ENCODE results near the gene FSTL3.

The FSTL3 gene

GRCh38 chr19:652467-653389 is 23.5 kb upstream of the FSTL3 start:
- no peaks in the 10 kb centered on the region for H3K27me3 Mint-ChIP-seq
- no peaks in the 10 kb centered on the region for H3K9me3 Mint-ChIP-seq (ENCODE audit: low read depth)
- no peak overlapping the region for H3K27ac Mint-ChIP-seq
- no peak overlapping the region for H3K4me3 Mint-ChIP-seq
- H3K36me3 Mint-ChIP-seq, result no peaks in the 10 kb centered on the region
- H3K4me1 Mint-ChIP-seq (ENCODE audit: low read depth), result peaks cover 21% of the 10 kb centered on the region

DNA sequence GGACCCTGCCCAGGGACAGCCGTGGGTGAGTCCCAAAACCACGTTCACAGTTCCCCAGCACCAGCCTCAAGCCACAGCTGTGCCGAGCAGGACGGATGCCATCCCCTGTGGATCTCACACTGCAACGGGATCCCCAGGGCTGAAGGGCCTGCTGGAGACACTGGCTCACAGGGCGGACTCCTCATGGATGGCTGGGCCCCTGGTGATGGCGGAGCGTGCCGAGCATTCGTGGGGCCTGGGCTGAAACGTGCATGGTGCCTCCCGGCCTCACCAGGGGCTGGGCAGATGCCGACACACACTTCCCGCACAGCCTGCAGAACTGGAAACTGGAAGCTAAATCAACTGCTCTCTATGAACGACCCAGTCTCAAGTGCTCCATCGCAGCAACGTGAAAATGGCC is 22.8 kb upstream of the FSTL3 start:
- no peaks in the 10 kb centered on the region for H3K36me3 Mint-ChIP-seq
- H3K9me3 Mint-ChIP-seq (ENCODE audit: low read depth), result no peaks in the 10 kb centered on the region
- H3K4me1 Mint-ChIP-seq (ENCODE audit: low read depth), result peaks cover 21% of the 10 kb centered on the region
- H3K4me3 Mint-ChIP-seq, result no peak overlapping the region
- no peak overlapping the region for H3K27ac Mint-ChIP-seq
- H3K27me3 Mint-ChIP-seq, result no peaks in the 10 kb centered on the region

GRCh38 chr19:655691-656090 is 20.5 kb upstream of the FSTL3 start:
- Mint-ChIP-seq H3K27ac (peak overlapping the region; percentile 23), H3K4me1 (ENCODE audit: low read depth) (peaks cover 34% of the 10 kb centered on the region), H3K9me3 (ENCODE audit: low read depth) (no peaks in the 10 kb centered on the region), H3K4me3 (peak overlapping the region; percentile 47), H3K36me3 (no peaks in the 10 kb centered on the region), H3K27me3 (no peaks in the 10 kb centered on the region)

- Mint-ChIP-seq H3K4me3 (no peak overlapping the region), H3K36me3 (no peaks in the 10 kb centered on the region), H3K27me3 (no peaks in the 10 kb centered on the region), H3K4me1 (ENCODE audit: low read depth) (peaks cover 39% of the 10 kb centered on the region), H3K27ac (peak overlapping the region; percentile 34), H3K9me3 (ENCODE audit: low read depth) (no peaks in the 10 kb centered on the region)
Observed at GRCh38 chr19:656751-657559, 19.2 kb upstream of the FSTL3 start.

- no peaks in the 10 kb centered on the region for H3K9me3 Mint-ChIP-seq (ENCODE audit: low read depth)
- H3K36me3 Mint-ChIP-seq, result no peaks in the 10 kb centered on the region
- no peaks in the 10 kb centered on the region for H3K27me3 Mint-ChIP-seq
- H3K4me1 Mint-ChIP-seq (ENCODE audit: low read depth), result peaks cover 39% of the 10 kb centered on the region
- H3K27ac Mint-ChIP-seq, result no peak overlapping the region
- no peak overlapping the region for H3K4me3 Mint-ChIP-seq
Observed at GRCh38 chr19:657611-658010, 18.6 kb upstream of the FSTL3 start.

DNA sequence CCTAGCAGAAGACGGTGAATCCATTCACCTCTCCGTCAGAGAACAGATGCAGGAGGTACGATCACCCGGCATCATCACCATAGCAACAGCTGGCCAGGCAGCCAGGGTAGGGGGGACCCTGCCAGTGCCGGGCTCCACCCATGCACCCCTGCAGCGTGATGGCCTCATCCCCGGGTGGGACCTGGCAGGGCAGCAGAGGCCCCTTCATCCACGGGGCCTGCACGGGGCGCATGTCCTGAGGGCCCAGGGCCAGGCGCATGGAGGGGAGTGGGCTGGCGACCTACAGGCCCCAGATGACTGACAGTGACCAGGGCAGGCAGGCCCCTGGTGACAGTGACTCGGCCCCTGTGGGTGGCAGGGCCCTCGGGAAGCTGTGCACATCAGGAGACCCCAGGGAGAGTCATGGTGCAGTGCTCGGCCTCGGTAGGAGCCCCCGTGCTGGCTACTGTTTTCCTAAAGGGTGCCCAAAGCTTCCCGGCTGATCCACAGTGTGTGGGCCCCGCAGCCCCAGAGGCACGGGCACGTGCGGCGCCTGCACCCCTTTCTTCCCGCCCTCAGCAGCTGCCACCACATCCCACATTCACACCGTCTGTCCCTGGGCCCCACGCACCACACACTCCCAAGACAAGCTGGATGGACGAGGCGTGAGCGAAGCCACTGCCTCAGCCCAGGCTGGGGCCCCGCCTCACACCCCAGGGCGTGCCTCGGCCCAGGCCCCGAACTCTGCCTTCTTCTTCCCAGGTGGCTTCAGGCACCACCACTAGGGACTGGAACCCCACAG is 17.9 kb upstream of the FSTL3 start:
- Mint-ChIP-seq H3K36me3 (no peaks in the 10 kb centered on the region), H3K4me1 (ENCODE audit: low read depth) (peaks cover 39% of the 10 kb centered on the region)

DNA sequence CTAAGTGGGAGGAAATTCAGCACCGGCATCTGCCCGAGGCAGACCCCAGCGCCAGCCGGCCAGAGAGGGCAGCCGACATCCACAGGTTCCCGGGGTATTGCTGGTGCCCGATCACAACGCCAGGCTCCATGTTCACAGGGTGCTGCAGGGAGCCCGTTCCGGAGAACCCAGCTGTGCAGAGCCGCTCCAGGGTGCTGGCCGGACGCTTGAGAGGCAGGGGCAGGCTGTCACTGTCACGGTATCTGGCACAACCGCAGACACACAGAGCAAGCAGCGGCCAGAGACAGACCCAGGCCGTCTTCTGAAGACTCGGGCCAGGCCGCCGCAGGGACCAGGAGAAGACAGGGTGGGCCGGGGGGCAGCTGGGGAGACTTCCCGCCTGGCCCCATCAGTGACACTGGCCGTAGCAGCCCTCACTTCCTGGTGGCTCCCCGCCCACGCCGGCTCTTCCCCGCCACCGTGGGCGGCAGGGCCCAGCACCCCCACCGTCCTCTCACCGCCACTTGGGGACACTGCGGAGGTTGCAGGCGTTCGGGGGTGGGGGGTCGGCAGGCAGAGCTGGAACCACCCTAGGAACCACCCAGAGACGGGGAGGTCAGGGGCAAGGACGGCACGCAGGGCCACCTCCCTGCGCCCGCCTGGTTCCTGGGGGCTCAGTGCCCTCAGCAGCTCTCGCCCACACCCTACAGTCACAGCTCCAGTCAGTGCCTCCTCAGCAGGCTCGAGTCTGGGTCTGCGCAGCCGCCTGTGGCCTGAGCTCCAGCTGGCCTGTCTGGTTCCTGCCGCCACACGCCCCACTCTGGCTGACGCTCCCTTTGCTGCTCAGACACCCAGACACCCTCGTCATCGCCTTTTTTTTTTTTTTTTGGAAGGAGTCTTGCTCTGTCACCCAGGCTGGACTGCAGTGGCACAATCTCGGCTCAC is 17.0 kb upstream of the FSTL3 start:
- Mint-ChIP-seq H3K4me1 (ENCODE audit: low read depth) (peaks cover 38% of the 10 kb centered on the region), H3K36me3 (no peaks in the 10 kb centered on the region), H3K9me3 (ENCODE audit: low read depth) (no peaks in the 10 kb centered on the region), H3K27ac (peak overlapping the region; percentile 94), H3K27me3 (no peaks in the 10 kb centered on the region), H3K4me3 (peak overlapping the region; percentile 96)

More for the DNA sequence above, 17.9 kb upstream of the FSTL3 start:
- no peaks in the 10 kb centered on the region for H3K9me3 Mint-ChIP-seq (ENCODE audit: low read depth)
- no peaks in the 10 kb centered on the region for H3K27me3 Mint-ChIP-seq
- no peak overlapping the region for H3K27ac Mint-ChIP-seq
- peak overlapping the region; percentile 40 for H3K4me3 Mint-ChIP-seq

DNA sequence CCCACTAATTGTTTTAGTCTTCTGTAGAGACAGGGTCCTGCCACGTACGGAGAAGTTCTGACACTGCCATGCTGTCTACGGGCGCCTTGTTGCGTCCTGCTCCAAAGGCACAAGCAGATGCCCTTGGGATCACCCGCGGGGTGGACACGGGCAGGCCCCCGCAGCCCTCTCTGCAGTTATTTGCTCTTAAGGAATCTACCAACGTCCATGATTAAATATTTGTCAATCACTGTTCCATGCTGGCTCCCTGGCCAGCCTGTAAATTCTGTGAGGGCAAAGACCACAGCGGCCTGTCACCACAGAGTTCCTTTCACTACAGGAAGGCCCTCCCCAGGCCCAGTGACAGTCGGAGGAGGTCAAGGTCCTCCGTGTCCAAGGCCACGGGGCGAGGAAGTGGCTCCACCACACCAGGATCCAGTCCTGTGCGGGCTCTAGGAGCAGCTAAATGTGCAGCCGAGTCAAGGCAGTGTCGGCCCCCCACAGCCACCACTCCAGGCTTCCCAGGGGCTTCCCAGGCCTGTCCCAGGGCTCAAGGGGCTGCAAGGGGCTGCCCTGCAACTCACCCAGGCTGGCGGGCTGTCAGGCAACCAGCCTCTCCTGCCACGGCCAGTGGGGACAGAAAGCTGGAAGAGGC is 15.3 kb upstream of the FSTL3 start:
- peak overlapping the region; percentile 94 for H3K27ac Mint-ChIP-seq
- H3K27me3 Mint-ChIP-seq, result no peaks in the 10 kb centered on the region
- H3K36me3 Mint-ChIP-seq, result no peaks in the 10 kb centered on the region
- H3K4me1 Mint-ChIP-seq (ENCODE audit: low read depth), result peaks cover 33% of the 10 kb centered on the region
- peak overlapping the region; percentile 96 for H3K4me3 Mint-ChIP-seq
- no peaks in the 10 kb centered on the region for H3K9me3 Mint-ChIP-seq (ENCODE audit: low read depth)

- H3K9me3 Mint-ChIP-seq (ENCODE audit: low read depth), result no peaks in the 10 kb centered on the region
- peaks cover 28% of the 10 kb centered on the region for H3K4me1 Mint-ChIP-seq (ENCODE audit: low read depth)
- no peaks in the 10 kb centered on the region for H3K27me3 Mint-ChIP-seq
- peak overlapping the region; percentile 96 for H3K4me3 Mint-ChIP-seq
- peak overlapping the region; percentile 94 for H3K27ac Mint-ChIP-seq
- no peaks in the 10 kb centered on the region for H3K36me3 Mint-ChIP-seq
Observed at GRCh38 chr19:661427-662196, 14.6 kb upstream of the FSTL3 start.

DNA sequence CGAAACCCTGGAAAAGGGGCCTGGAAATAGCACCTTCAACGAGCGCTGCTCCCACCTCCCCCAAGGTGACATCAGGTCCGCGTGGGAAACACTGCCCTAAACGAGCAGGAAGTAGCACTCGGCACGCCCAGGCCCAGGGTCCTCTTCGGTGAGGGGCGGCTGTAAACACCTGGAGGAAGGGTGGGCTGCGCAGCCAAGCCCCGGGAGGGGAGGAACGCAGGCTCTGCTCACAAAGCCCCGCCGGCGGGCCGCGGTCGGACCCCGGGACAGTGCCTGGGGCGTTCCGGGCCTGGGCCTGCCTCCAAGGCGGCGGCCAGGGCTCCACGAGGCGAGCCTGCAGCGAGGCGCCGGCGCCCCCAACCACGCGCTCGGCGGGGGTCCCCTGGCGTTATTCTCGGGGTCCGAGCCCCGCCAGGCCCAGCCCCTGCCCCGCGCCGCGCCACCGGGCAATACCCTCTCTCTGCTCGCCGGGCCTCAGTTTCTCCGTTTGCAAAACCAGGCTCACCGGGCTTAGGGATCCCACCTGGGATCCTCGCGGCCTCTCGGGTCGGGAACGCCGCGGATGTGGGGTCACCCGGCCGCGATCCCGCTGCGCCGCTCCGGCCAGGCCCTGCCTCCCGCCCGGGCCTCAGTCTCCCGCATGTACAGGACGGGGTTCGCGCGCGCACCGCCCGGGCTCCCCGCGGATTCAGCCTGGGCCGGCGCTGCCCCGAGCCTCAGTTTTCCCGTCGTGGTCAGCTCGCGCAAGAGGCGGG is 13.8 kb upstream of the FSTL3 start:
- Mint-ChIP-seq H3K4me1 (ENCODE audit: low read depth) (peaks cover 26% of the 10 kb centered on the region), H3K4me3 (peak overlapping the region; percentile 96), H3K27me3 (no peaks in the 10 kb centered on the region), H3K36me3 (no peaks in the 10 kb centered on the region), H3K27ac (peak overlapping the region; percentile 94), H3K9me3 (ENCODE audit: low read depth) (no peaks in the 10 kb centered on the region)

- peak within 1 kb of the TSS; percentile 94 for H3K27ac Mint-ChIP-seq
- H3K36me3 Mint-ChIP-seq, result no peaks in the 10 kb centered on the region
- H3K4me1 Mint-ChIP-seq (ENCODE audit: low read depth), result peaks cover 24% of the 10 kb centered on the region
- no peaks in the 10 kb centered on the region for H3K27me3 Mint-ChIP-seq
- H3K4me3 Mint-ChIP-seq, result peak within 1 kb of the TSS; percentile 96
- no peaks in the 10 kb centered on the region for H3K9me3 Mint-ChIP-seq (ENCODE audit: low read depth)
Observed at GRCh38 chr19:662962-663681, 13.1 kb upstream of the FSTL3 start, which contains the start of gene RNF126. Gene RNF126, minus strand, starts transcription at chr19:663214. Its CDS starts 93 bp downstream, at chr19:663121.

DNA sequence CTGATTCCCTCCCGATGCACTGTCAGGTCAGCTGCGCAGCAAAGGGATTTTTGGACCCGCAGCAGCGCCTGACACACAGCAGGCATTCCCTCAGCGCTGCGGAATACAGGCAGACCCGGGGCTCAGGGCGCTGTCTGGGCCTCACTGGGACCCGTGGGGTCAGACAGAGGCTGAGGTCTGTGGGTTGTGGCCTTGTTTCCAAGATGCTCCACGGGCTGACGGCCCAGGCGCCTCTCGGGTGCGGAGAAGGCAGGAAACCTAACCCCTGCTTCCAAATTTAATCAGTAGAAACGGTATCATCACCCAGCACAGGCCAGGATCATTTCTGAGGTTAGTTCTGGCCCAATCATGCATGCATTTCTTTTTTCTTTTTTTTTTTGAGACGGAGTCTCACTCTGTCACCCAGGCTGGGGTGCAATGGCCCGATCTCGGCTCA is 12.5 kb upstream of the FSTL3 start:
- Mint-ChIP-seq H3K27me3 (no peaks in the 10 kb centered on the region), H3K36me3 (no peaks in the 10 kb centered on the region), H3K9me3 (ENCODE audit: low read depth) (no peaks in the 10 kb centered on the region), H3K4me1 (ENCODE audit: low read depth) (peaks cover 24% of the 10 kb centered on the region), H3K4me3 (peak overlapping the region; percentile 86), H3K27ac (peak overlapping the region; percentile 84)

All from activated naive CD8-positive, alpha-beta T cell (primary cell).